ENCODE results near the gene IL34.

Gene IL34

DNA sequence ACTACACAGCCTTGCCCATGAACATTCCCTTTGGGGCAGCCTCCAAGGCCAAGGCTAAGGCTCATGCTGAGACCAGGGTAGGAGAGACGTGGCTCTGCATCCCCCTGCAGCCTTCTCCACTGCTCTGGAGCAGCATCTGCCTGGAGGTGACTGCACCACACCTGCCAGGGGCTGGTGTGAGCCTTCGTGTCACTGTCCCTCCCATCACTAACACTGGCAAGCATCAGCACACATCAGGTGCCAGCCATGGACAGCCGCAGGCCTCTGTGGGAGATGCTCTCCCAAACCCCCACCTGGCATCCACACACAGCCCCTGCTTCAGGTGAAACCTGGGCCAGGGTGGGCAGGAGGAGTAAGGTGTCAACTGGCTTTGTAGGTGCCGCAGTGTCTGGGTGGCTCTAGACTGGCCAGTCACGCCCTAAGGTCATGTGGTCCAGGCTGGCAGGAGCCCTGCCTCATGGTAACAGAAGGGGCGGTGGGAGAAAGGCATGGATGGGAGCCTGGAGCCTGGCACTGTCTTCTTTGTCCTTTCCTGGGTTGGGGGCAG lies 57.5 kb downstream of the IL34 start:
- no peak for DNase-seq

DNA sequence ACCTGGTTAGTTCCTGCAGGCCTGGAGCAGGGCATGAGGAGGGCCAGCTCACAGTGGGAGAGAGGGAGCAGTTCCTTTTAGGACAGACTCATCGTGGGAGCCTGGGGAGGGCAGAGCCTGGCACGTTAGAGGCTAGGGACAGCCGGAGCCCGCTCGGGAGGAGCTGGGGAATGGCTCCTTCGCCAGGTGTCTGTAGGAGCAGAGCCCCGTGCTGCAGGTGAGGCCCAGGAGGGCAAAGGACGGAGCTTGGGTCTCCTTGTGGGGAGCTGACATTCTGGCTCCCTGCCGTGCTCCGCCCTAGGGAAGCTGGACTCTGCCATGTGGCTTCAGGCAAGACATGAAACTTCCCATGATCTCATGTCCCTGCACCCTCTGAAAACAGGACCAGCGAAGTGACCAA lies 58.2 kb downstream of the IL34 start:
- no peak for DNase-seq

DNA sequence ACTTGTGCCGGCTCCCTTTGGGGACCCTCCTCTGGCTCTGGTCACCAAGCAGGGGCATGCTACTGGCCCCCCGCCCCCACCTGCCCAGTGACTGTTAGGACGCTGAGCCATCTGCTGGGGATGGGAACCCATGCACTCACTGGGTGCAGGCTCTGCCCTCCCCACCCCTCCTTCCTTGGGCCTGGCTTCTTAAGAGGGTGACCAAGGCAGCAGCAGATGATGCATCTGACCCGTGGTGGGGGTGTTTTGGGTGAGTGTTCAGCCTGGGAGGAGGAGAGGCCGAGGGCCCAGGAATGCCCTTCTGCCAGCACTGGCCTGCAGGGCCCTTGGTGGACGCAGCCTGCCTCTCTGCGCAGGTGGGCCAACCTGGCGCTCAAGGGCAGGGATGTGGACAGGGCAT lies 58.7 kb downstream of the IL34 start:
- no peak for DNase-seq

DNA sequence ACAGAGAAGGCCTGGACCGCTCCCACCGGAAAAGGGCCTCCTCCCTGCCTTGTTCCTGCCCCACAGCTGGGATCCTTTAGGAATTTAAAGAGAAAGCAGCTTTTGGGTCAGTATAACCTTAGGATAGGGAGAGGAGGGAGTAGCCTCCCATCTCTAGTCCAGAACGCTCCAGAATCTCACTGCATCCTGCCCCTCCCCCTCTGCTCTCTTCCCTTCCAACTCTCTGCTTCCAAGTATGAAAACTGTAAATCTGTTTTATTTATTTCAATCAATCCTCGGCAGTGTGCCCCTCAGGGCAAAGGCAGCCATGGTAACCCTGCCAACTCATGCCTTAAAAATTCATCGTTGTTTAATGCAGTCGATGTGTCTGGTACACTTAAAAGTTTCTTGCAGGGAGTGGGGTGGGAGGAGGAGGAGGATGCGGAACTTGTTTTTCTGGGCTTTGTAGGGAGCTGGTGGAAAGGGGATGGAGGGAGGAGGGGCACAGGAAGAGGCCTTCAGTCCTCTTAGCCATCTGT lies 60.6 kb downstream of the IL34 start:
- DNase-seq: peak; percentile 85

DNA sequence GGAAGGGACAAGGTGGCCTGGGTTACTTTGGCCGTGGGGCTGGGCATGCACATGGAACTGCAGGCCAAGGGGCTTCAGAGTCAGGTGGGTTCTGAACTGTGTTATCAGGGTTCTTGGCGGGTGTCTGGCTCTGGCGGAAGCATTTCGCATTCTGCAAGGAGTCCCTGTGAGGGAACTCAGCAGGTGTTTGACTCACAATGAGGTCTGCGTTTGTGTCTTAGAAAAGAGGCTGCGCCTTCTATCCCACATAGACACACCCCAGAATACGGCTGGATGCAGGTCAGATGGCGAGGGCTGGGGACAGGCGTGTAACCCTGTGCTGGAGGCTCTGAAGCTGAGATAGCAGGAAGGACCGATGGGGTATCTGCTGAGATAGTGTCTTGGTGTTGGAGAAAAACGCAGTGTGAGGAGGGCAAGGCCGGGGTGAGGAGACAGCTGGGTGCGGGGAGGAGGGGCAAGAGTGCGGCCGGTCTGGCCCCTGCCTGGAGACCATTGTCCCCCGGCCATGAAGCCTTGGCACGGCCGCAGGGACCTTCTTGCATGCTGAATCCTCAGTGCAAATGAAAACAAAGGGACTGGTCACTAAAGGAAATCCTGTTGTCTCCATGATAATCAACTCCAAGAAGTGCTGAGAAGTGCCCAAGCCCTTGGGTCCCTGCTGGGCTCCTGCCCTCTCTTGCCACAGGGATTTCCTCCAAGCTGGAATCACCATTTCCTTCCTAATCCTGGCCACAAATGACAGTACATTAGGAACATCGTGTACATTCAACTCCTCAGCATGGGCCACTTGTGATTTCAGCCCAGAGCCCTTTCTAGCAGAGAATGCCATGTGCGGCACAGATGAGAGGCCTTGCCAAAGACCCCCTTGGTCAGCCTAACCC lies 62.2 kb downstream of the IL34 start:
- no peak for DNase-seq

DNA sequence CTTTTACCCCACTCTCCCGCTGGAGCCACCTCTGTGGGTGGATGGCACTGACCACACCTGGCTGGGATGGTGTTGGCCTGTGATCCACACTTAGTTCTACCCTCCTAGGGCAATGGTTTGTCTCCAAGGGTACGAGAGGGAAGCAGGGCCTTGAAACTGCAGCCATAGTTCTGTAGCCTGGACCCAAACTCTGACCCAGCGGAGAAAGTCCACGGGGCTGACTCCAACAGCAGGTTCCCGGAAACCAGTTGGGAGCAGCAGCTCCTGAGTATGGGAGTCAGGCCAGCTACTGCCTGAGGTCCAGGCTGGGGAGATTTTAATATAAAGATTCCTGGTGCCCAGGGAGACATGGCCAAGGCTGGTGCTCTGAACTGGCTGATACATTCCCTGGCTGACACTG lies 63.1 kb downstream of the IL34 start:
- DNase-seq: no peak

DNA sequence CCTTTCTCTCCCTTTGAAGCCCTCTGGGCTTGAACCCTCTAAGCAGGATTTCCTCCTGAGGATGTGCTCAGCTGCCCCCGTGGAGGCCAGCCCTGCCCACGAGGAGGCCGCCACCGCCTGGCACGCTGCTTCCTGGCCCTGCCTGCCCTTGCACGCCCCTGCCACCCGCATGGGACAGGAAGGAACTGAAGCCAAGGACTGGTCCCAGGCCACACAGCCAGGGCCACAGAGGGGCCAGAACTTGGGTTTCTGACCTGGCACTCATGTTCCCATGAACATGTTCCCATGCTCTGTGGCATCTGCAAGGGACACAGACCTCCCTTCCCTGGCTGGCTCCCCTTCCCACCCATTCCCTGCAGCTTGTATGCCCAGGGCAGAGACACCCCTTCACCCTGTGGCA lies 63.6 kb downstream of the IL34 start:
- no peak for DNase-seq

Measured in T1000 (cell line).